DND-41 (cell line): ENCODE results near the gene IQGAP2.

Experiments used
- CTCF ChIP-seq: IDR thresholded peaks from 2 replicates; pipeline ENCODE4 v1.5.1; 2012; ENCODE audit warnings: borderline replicate concordance, low read length, moderate library complexity, mild to moderate bottlenecking; ENCODE audit not compliant: poor library complexity, severe bottlenecking; ENCODE audit errors: extremely low read depth
- EZH2 ChIP-seq: IDR thresholded peaks from 3 replicates; pipeline ENCODE4 v1.6.1; 2012; ENCODE audit warnings: borderline replicate concordance, low read depth, mild to moderate bottlenecking, moderate library complexity, low read length, inconsistent platforms; ENCODE audit not compliant: severe bottlenecking

DNA sequence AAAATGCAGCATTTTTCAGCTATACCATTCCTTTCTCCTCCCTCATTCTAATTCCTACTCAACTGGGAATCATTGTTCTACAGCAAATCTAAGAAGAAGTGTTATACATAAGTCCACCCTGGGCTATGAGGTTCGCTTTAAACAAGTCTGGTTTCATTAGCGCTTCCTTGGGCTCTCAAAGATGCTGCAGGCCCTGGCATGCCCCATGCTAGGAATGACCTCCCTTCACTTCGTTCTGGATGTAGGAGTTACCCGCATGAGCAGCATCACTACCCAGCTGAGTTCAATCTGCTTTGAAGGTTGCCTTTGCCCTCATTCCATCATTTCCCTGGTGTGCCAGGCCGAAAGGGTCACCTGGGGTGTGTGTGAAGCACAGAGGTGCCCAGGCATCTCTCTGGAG, 348.2 kb downstream of the IQGAP2 start:
- no peak for TF ChIP-seq CTCF
- no peak for TF ChIP-seq EZH2
